ENCODE measurements around the gene IQUB.
"Not testable (repeated sequence)": the region's sequence is repeated elsewhere in the genome, so short reads cannot be mapped to it uniquely, and the experiment has no call there.

GRCh38 chr7:123526533-123526932 is 7.9 kb downstream of the IQUB start:
- TF ChIP-seq CTCF (conservative IDR thresholded peaks at IDR 0.05; ENCODE audit: low read depth, low read length); EZH2 (IDR thresholded peaks at IDR 0.05; ENCODE audit: low read length, unreplicated experiment): not testable (repeated sequence)

All from PC-3 (cell line).